Left lung (tissue), 10 donors: ENCODE results near the gene PRSS48. TPM values are rescaled to one million over a fixed set of nuclear protein-coding genes. Genes with fewer than 3 reads are reported as not detected.

Source experiments
- ATAC-seq: fragments of 200-7000 bp; cut with Tn5 transposase; one replicate; pipeline ENCODE4 v1.9.1; 2020; ENCODE audit warnings: moderate library complexity
- DNase-seq, 4 donors: peaks; one replicate each; pipeline ENCODE4 v3.0.0-alpha.2; 2013 to 2020
- H3K27ac ChIP-seq, 2 donors: fragments of 200-600 bp; sonication (generic) in 1 of 2; one replicate each; pipeline versions ENCODE4 v1.5.0 to v1.8.0; 2020 to 2021
- H3K27me3 ChIP-seq, 2 donors: fragments of 200-600 bp; sonication (generic) in 1 of 2; one replicate each; pipeline versions ENCODE4 v1.5.0 to v1.8.0; 2020 to 2021
- H3K36me3 ChIP-seq, 2 donors: fragments of 200-600 bp; sonication (generic) in 1 of 2; one replicate each; pipeline versions ENCODE4 v1.5.0 to v1.8.0; 2020 to 2021
- H3K4me1 ChIP-seq, 2 donors: fragments of 200-600 bp; one replicate each; pipeline ENCODE4 v1.8.0; 2021
- H3K4me3 ChIP-seq, 2 donors: fragments of 200-600 bp; sonication (generic) in 1 of 2; one replicate each; pipeline versions ENCODE4 v1.5.0 to v1.8.0; 2020 to 2021; ENCODE audit warnings: mild to moderate bottlenecking in 1 of 2
- H3K9me3 ChIP-seq, 2 donors: fragments of 200-600 bp; sonication (generic) in 1 of 2; one replicate each; pipeline versions ENCODE4 v1.5.0 to v1.8.0; 2020 to 2021
- intact Hi-C, 2 donors: fragments of 100-400 bp; cut with DNase I; formaldehyde crosslinking; loops; one replicate each; pipeline versions ENCODE4 v1.11.2 to v1.14.2; 2022
- polyA plus RNA-seq, 6 donors: library from polyadenylated mRNA; unstranded; fragments of 120-200 nt; gene quantifications; one replicate each; pipeline ENCODE4 v1.2.1, GENCODE V29; 2013; ENCODE audit not compliant: insufficient read length in 6 of 6
- total RNA-seq, 2 donors: library from RNA; stranded (reverse); fragmentation: NEBNext Ultra II Directional; extraction: Animal tissue kit (Norgen Biotek cat#: 25700); gene quantifications; one replicate each; pipeline ENCODE4 v1.2.1, GENCODE V29; 2021
- TF ChIP-seq, protein P1 (sequence below), 2 donors: fragments of 200-600 bp; sonication (generic) in 1 of 2; IDR thresholded peaks; one replicate each; pipeline versions ENCODE4 v1.5.0 to v1.8.0; 2021; ENCODE audit warnings: antibody characterized with exemption in 2 of 2
- donor health status: DM: no; HTN: yes; CAD: no.
- donor health status: DM: no; HTN: no; CAD: no.

PRSS48 gene
- total and polyA plus RNA-seq, 8 donors = 0.20 to 0.21 TPM; not detected in 6

DNA sequence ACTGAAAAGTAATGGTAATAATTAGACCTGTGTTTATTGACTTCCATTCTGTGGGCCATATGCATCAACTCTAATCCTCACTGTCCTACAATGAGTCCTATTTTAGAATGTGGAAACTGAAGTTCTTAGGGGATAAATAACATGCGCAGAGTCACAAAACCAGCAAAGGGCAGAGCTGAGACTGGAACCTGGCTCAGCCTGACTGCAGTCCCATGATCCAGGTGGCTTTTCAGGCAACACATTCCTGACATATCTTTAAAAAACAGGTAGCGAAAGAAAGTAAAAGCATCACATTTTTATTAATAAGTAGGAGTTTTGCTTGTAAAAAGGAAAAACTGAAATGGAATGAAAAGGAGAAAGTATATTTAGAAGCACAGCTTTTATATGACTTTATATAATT lies 34.7 kb upstream of the PRSS48 start:
- intact Hi-C loops = no loop called here
- no peaks in the 10 kb centered on the region for H3K36me3 ChIP-seq

DNA sequence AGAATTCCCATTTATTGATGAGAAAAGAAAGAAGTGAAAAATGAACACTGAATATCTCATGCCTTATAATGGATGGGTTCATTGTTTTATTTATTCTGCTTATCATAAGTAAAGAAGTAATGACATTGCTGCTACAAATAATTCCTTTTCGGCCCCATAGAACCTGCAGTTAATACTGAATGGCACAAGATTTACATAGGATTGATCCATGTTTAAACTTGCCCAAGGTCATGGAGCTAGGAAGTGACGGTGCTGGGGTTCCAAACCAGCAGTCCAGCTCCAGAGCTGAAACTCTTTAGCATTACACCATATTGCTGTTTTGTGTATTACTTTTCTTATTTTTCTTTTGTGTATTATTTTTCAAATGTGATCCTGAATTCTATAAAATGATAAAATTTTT lies 30.2 kb upstream of the PRSS48 start:
- Histone ChIP-seq H3K4me1 (no peaks in the 10 kb centered on the region), H3K9me3 (no peaks in the 10 kb centered on the region), H3K4me3 (no peak overlapping the region), H3K36me3 (no peaks in the 10 kb centered on the region), H3K27me3 (no peaks in the 10 kb centered on the region), H3K27ac (no peak overlapping the region)
- no peak for ATAC-seq
- TF ChIP-seq, protein P1, sequence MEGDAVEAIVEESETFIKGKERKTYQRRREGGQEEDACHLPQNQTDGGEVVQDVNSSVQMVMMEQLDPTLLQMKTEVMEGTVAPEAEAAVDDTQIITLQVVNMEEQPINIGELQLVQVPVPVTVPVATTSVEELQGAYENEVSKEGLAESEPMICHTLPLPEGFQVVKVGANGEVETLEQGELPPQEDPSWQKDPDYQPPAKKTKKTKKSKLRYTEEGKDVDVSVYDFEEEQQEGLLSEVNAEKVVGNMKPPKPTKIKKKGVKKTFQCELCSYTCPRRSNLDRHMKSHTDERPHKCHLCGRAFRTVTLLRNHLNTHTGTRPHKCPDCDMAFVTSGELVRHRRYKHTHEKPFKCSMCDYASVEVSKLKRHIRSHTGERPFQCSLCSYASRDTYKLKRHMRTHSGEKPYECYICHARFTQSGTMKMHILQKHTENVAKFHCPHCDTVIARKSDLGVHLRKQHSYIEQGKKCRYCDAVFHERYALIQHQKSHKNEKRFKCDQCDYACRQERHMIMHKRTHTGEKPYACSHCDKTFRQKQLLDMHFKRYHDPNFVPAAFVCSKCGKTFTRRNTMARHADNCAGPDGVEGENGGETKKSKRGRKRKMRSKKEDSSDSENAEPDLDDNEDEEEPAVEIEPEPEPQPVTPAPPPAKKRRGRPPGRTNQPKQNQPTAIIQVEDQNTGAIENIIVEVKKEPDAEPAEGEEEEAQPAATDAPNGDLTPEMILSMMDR (IDR thresholded peaks at IDR 0.05) = no peak
- intact Hi-C loops = no loop called here
- no peak for DNase-seq

More for the DNA sequence above, 34.7 kb upstream of the PRSS48 start:
- Histone ChIP-seq H3K9me3 (no peaks in the 10 kb centered on the region), H3K27me3 (no peaks in the 10 kb centered on the region), H3K4me3 (no peak overlapping the region), H3K4me1 (no peaks in the 10 kb centered on the region), H3K27ac (no peak overlapping the region)
- no peak for ATAC-seq
- no peak for DNase-seq
- TF ChIP-seq, protein P1 (IDR thresholded peaks at IDR 0.05) = no peak

DNA sequence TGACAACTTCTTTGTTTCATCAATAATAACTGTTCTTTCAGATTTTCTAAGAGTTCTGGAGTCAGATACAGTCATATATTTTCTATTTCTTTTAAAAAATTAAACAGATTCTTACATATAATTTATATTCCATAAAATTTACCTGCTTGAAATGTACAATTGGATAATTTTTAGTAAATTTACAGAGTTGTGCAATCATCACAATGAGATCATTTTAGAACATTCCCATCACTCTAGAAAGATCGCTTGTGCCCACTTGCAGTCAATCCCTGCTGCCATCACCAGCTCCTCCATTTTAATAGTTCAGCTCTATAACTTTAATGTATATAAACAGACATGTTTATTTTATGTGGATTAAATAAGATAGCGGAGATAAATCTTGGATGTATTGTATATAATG lies 29.6 kb upstream of the PRSS48 start:
- Histone ChIP-seq H3K36me3 (no peaks in the 10 kb centered on the region), H3K9me3 (no peaks in the 10 kb centered on the region), H3K4me3 (no peak overlapping the region), H3K4me1 (no peaks in the 10 kb centered on the region), H3K27me3 (no peaks in the 10 kb centered on the region), H3K27ac (no peak overlapping the region)
- TF ChIP-seq, protein P1 (IDR thresholded peaks at IDR 0.05) = no peak
- ATAC-seq (no peak), DNase-seq (no peak)
- intact Hi-C loops = no loop called here

DNA sequence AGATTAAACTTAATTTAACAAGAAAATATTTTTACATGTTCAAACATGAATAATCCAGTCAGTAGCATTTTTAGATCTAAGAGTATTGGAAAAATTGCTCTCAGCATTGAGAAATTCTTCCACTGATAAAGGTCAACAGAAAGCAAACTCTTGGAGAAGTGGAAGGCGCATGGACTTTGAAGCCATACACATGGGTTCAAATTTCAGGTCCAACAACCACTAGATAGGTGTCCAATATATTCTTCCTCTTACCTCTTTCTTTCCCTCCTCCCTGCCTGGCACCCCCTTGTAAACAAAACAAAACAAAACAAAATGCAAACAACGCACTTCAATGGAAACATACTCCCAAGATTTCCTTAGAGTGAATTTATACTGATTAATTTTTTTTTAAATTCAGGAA lies 28.4 kb upstream of the PRSS48 start:
- no peaks in the 10 kb centered on the region for H3K9me3 ChIP-seq
- no peaks in the 10 kb centered on the region for H3K36me3 ChIP-seq
- TF ChIP-seq, protein P1 (IDR thresholded peaks at IDR 0.05) = no peak
- no peaks in the 10 kb centered on the region for H3K4me1 ChIP-seq
- H3K4me3 ChIP-seq = no peak overlapping the region
- no peak overlapping the region for H3K27ac ChIP-seq
- no peaks in the 10 kb centered on the region for H3K27me3 ChIP-seq
- intact Hi-C loops = no loop called here
- DNase-seq (no peak), ATAC-seq (no peak)

DNA sequence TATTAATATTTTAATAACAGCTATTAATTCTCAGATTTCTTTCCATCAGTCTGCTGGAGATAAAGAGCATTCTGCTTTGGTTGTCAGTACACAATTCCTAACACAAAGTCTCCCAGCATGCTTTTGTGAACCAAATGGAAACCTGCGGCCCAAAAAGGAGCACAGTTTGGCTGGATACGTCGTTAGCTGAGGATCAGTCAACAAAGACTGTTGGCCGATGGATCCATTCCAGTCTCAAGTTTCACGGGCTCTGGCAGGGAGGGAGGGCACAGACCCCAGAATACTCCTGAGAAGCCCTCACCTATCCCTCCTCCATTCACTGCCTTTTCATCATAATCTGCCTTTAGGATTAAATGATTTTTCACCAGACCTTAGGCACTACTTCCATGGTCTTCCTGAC lies 26.3 kb upstream of the PRSS48 start:
- intact Hi-C loops = no loop called here
- Histone ChIP-seq H3K9me3 (no peaks in the 10 kb centered on the region), H3K4me3 (no peak overlapping the region), H3K27me3 (no peaks in the 10 kb centered on the region), H3K27ac (no peak overlapping the region), H3K36me3 (no peaks in the 10 kb centered on the region), H3K4me1 (no peaks in the 10 kb centered on the region)
- ATAC-seq (no peak), DNase-seq (no peak)
- TF ChIP-seq, protein P1 (IDR thresholded peaks at IDR 0.05) = no peak
